ENCODE measurements around the gene STAT3.
A peak's percentile ranks its signal among the peaks of the same experiment; 100 is the strongest.
"Not testable (repeated sequence)": the region's sequence is repeated elsewhere in the genome, so short reads cannot be mapped to it uniquely, and the experiment has no call there.

Gene STAT3

GRCh38 chr17:42408061-42408460 is 19.8 kb upstream of the STAT3 start:
- DNase-seq, result no peak

GRCh38 chr17:42407289-42407836 is 19.1 kb upstream of the STAT3 start:
- DNase-seq, result peak; percentile 32

DNA sequence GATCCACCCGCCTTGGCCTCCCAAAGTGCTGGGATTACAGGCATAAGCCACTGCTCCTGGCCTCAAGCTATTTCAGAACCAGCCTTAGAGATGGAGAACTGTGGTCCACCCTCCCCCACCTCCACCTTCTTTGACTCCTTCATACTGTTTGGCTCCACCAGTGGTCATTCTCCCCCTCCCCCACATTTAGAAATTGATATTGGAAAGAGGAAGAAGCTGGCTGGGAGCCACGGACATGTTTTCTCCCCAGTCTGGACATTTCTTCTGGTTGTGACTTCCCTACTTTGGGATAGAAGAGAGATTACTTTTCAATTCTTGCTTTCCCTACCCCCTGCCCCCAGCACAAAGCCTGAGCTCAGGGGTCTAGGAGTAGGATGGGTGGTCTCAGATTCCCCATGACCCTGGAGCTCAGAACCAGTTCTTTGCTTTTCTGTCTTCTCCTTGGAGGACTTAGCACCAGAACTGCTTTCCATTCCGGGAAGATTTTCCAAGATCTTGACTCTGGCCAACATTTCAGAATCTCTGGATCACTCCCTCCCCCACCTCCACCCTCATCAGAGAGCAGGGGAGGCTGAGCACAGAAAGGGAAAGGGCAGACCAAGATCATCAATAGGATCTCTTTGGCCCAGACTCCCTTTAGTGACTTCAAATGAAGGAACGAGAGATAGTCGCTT is 18.5 kb upstream of the STAT3 start:
- DNase-seq, result no peak

- peak; percentile 40 for DNase-seq
Observed at GRCh38 chr17:42405963-42406495, 17.8 kb upstream of the STAT3 start.

DNA sequence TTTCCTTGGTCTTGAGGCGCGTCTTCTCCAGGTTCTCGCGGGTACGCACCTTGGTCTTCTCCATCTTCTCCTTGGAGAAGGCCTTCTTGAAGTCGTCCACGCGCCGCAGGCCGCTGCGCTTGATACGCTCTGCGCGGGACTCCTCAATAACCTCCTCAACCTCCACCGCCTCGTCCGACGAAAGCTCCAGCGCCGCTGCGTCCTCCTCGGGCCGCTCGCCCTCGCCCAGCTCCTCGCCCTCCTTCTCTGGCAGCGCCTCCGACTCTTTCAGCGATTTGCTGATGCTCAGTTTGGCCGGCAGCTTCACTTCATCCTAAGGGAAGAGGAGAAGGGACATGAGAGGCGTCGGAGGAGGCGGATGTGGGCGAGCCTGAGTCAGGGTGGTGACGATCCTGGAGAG is 16.8 kb upstream of the STAT3 start:
- DNase-seq, result no peak

- DNase-seq, result no peak
Observed at GRCh38 chr17:42404326-42405055, 16.2 kb upstream of the STAT3 start.

DNA sequence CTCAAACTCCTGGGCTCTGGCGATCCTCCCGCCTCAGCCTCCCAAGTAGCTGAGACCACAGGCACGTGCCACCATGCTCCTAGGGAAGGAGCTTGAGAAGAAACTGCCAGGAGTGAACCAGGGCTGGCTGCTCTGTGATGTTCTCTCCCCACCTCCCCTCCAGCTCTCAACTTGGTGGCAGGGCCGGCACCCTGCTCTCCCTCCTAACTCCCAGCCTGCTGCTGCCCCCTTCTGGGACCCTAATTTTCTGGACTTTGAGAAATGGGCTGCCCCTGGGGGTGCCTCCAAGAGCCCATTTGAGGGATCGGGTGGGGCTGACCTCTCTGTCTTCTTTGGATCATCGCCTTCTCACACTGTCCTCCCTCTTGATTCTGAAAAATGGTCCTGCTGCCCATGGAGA is 14.9 kb upstream of the STAT3 start:
- no peak for DNase-seq

GRCh38 chr17:42402117-42402516 is 13.9 kb upstream of the STAT3 start:
- no peak for DNase-seq

GRCh38 chr17:42400844-42401375 is 12.7 kb upstream of the STAT3 start:
- not testable (repeated sequence) for DNase-seq

DNA sequence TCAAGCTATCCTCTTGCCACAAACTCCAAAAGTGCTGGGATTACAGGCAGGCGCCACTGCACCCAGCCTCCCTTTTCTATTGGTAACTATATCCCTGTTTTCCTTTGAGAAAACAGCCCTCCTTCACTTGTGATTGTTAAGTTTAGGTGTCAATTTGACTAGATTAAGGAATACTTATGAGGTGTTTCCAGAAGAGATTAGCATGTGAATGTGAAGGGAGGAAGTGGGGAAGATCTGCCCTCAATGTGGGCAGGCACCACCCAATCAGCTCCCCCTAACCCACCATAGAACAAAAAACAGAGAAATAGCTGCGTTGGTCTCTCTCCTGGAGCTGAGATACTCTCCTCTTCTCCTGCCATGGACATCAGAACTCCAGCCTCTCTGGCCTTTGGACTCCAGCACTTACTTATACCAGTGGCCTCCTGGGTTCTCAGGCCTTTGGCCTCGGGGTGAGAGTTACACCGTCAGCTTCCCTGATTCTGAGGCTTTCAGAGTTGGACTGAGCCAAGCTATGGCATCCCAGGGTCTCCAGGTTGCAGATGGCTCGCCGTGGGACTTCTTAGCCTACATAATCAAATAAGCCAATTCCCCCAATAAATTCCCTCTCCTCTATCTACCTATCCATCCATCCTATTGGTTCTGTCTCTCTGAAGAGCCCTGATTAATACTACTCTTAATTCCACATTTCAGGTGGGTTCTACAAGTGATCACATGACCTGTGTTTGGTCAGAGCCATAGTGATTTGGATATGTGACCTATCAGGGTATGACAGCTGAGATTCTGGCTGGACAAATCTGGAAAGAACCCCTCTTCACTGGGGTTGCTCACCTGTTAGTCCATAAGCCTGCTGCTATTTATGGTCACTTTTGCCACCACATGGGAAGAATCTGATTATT is 12.0 kb upstream of the STAT3 start:
- DNase-seq, result no peak

- DNase-seq, result no peak
Observed at GRCh38 chr17:42399121-42399520, 10.9 kb upstream of the STAT3 start.

DNA sequence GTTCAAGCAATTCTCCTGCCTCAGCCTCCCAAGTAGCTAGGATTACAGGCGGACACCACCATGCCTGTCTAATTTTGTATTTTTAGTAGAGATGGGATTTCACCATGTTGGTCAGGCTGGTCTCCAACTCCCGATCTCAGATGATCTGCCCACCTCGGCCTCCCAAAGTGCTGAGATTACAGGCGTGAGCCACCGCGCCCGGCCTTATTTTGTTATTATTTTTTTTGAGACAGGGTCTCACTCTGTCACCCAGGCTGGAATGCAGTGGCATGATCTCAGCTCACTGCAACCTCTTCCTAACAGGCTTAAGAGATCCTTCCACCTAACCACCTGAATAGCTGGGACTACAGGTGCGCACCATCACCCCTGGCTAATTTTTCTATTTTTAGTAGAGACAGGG is 7.4 kb upstream of the STAT3 start:
- DNase-seq, result not testable (repeated sequence)

- DNase-seq, result no peak
Observed at GRCh38 chr17:42394838-42395237, 6.6 kb upstream of the STAT3 start.

GRCh38 chr17:42392692-42393415 is 4.6 kb upstream of the STAT3 start:
- no peak for DNase-seq

GRCh38 chr17:42391439-42391838 is 3.2 kb upstream of the STAT3 start:
- DNase-seq, result not testable (repeated sequence)

- DNase-seq, result no peak
Observed at GRCh38 chr17:42389899-42390298, 1.7 kb upstream of the STAT3 start.

DNA sequence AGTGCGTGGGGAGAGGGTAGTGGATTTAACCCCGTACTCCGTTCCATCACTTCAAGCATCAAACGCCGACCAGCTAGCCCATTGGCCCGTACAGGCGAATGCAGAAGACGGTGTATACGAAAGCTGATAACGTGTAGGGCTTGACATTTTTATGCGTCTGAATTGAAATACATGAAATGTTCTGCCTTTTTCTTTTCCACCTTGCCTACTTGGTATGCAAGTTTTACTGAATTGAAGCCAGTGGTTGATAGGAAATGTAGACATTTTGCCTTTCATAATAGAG is 834 bp upstream of the STAT3 start:
- DNase-seq, result no peak

GRCh38 chr17:42387661-42388380 is 421 bp downstream of the STAT3 start:
- peak; percentile 47 for DNase-seq

GRCh38 chr17:42386777-42387657 is 1.2 kb downstream of the STAT3 start:
- DNase-seq, result no peak

- no peak for DNase-seq
Observed at GRCh38 chr17:42381898-42382297, 6.3 kb downstream of the STAT3 start.

GRCh38 chr17:42380935-42381334 is 7.3 kb downstream of the STAT3 start:
- DNase-seq, result no peak
